ENCODE data around the gene P4HTM.

The P4HTM gene

GRCh38 chr3:49025005-49025792, 35.2 kb downstream of the P4HTM start:
- no peak overlapping the region for H3K4me3 ChIP-seq (ENCODE audit: low read depth, low read length)
- TF ChIP-seq ZFHX2 (tag by site-specific recombination; conservative IDR thresholded peaks at IDR 0.05) (peak; percentile 87), OVOL3 (tag by site-specific recombination; IDR thresholded peaks at IDR 0.05) (no peak), EGR2 (tag by site-specific recombination; IDR thresholded peaks at IDR 0.05; ENCODE audit: low read depth) (peak; percentile 95), ZNF449 (tag by site-specific recombination; IDR thresholded peaks at IDR 0.05) (no peak)
- no peaks in the 10 kb centered on the region for H3K4me1 ChIP-seq (ENCODE audit: control insufficient read depth, insufficient read depth, low read length)
- ChIA-PET CTCF (interaction anchor here (0.7 to 1.1 kb wide), 2 partner anchors 17 to 69 kb away, joined by 3 to 4 read pairs; partner anchors contain the start of gene QRICH1), POLR2A (interaction anchor here (0.6 to 10.4 kb wide), 4 partner anchors 9 to 69 kb away, joined by 3 to 141 read pairs (median 6); partner anchors contain the start of genes QRICH1 and WDR6)
- peaks cover 0 to 66% of the 10 kb centered on the region in 2 experiments; a peak in 2 of 3 replicates for H3K36me3 ChIP-seq (ENCODE audit: control insufficient read depth in 2 of 2, insufficient read depth in 1 of 2, low read length in 2 of 2)
- H3K27ac ChIP-seq (ENCODE audit: extremely low read depth, low read depth, low read length): no peak overlapping the region; the same call in 1 of the 2 replicates
- no peaks in the 10 kb centered on the region for H3K9me3 ChIP-seq (ENCODE audit: control insufficient read depth, insufficient read depth, low read depth, low read length)

GRCh38 chr3:49025793-49026520, 35.9 kb downstream of the P4HTM start:
- no peaks in the 10 kb centered on the region for H3K4me1 ChIP-seq (ENCODE audit: control insufficient read depth, insufficient read depth, low read length)
- ChIA-PET POLR2A (interaction anchor here (0.8 to 2.8 kb wide), 3 partner anchors 10 to 68 kb away, joined by 3 to 10 read pairs (median 3); partner anchors contain the start of genes P4HTM and QRICH1), CTCF (interaction anchor here (1.1 to 1.5 kb wide), 2 partner anchors 19 to 68 kb away, joined by 4 to 5 read pairs; partner anchors contain the start of genes QRICH1 and WDR6)
- TF ChIP-seq EGR2 (tag by site-specific recombination; IDR thresholded peaks at IDR 0.05; ENCODE audit: low read depth) (0 out of 2 replicates have a peak, but pooled peaks have one; percentile 0), ZNF362 (tag by site-specific recombination; IDR thresholded peaks at IDR 0.05) (no peak), YY2 (tag by site-specific recombination; IDR thresholded peaks at IDR 0.05) (no peak)
- no peaks in the 10 kb centered on the region for H3K9me3 ChIP-seq (ENCODE audit: control insufficient read depth, insufficient read depth, low read depth, low read length)
- no peak overlapping the region for H3K27ac ChIP-seq (ENCODE audit: extremely low read depth, low read depth, low read length)
- H3K36me3 ChIP-seq (ENCODE audit: control insufficient read depth in 2 of 2, insufficient read depth in 1 of 2, low read length in 2 of 2): peaks cover 0 to 73% of the 10 kb centered on the region in 2 experiments; a peak in 2 of 3 replicates
- no peak overlapping the region for H3K4me3 ChIP-seq (ENCODE audit: low read depth, low read length)

GRCh38 chr3:49026536-49026935, 36.5 kb downstream of the P4HTM start:
- ChIA-PET POLR2A (interaction anchor here (0.8 to 2.8 kb wide), 3 partner anchors 19 to 68 kb away, joined by 3 to 10 read pairs (median 4); partner anchors contain the start of genes P4HTM, QRICH1 and WDR6), CTCF (interaction anchor here (1.1 to 1.5 kb wide), 2 partner anchors 19 to 67 kb away, joined by 4 to 5 read pairs; partner anchors contain the start of genes QRICH1 and WDR6)
- Histone ChIP-seq H3K9me3 (ENCODE audit: control insufficient read depth, insufficient read depth, low read depth, low read length) (no peaks in the 10 kb centered on the region), H3K4me1 (ENCODE audit: control insufficient read depth, insufficient read depth, low read length) (no peaks in the 10 kb centered on the region), H3K27ac (ENCODE audit: extremely low read depth, low read depth, low read length) (no peak overlapping the region), H3K4me3 (ENCODE audit: low read depth, low read length) (no peak overlapping the region), H3K36me3 (ENCODE audit: control insufficient read depth in 2 of 2, insufficient read depth in 1 of 2, low read length in 2 of 2) (peaks cover 0 to 79% of the 10 kb centered on the region in 2 experiments; a peak in 2 of 3 replicates)
- TF ChIP-seq ZNF302 (tag by site-specific recombination; IDR thresholded peaks at IDR 0.05; ENCODE audit: low read depth) (no peak), PRDM4 (tag by site-specific recombination; IDR thresholded peaks at IDR 0.05) (no peak), ZNF138 (tag by site-specific recombination; IDR thresholded peaks at IDR 0.05; ENCODE audit: borderline replicate concordance) (no peak), ZNF623 (tag by site-specific recombination; IDR thresholded peaks at IDR 0.05) (no peak), ZFHX2 (tag by site-specific recombination; conservative IDR thresholded peaks at IDR 0.05) (no peak), ZNF140 (tag by site-specific recombination; IDR thresholded peaks at IDR 0.05) (no peak), ZFP69B (tag by site-specific recombination; IDR thresholded peaks at IDR 0.05) (no peak), ZNF776 (tag by site-specific recombination; IDR thresholded peaks at IDR 0.05; ENCODE audit: borderline replicate concordance) (no peak), ZNF580 (tag by site-specific recombination; IDR thresholded peaks at IDR 0.05) (no peak), ZBTB21 (tag by site-specific recombination; IDR thresholded peaks at IDR 0.05) (no peak), ZBTB48 (tag by site-specific recombination; IDR thresholded peaks at IDR 0.05) (no peak), WT1 (tag by site-specific recombination; IDR thresholded peaks at IDR 0.05) (no peak), ZNF639 (tag by site-specific recombination; IDR thresholded peaks at IDR 0.05) (no peak), ZBTB1 (tag by site-specific recombination; IDR thresholded peaks at IDR 0.05) (no peak)

Measured in HEK293 (cell line).